Peyer's patch (tissue), 4 donors: Measurements from ENCODE around the gene TUBA1C.

Source experiments
- CTCF ChIP-seq, 6 experiments: fragments of 450-650 bp in 4 of 6; fragments of 200-600 bp in 2 of 6; sonication (generic) in 1 of 6; IDR thresholded peaks; one replicate each; pipeline ENCODE4 v1.5.1; 2017 to 2019; ENCODE audit warnings: antibody characterized with exemption in 6 of 6, mild to moderate bottlenecking in 3 of 6, moderate library complexity in 1 of 6
- POLR2A ChIP-seq, 2 donors: fragments of 450-650 bp; IDR thresholded peaks; one replicate each; pipeline ENCODE4 v1.5.1; 2017; ENCODE audit warnings: antibody characterized with exemption in 2 of 2, mild to moderate bottlenecking in 2 of 2, moderate library complexity in 2 of 2

- no peak for TF ChIP-seq CTCF (IDR thresholded peaks at IDR 0.05)
- no peak for TF ChIP-seq POLR2A (IDR thresholded peaks at IDR 0.05)
Observed at GRCh38 chr12:49294086-49294803, 29.4 kb downstream of the TUBA1C start.
